GM19452 (cell line): ENCODE results near the gene MOB3A.

ENCODE experiments used
- ATAC-seq: cut with Tn5 transposase; IDR thresholded peaks from one replicate; pipeline ENCODE4 v1.9.1; 2021; ENCODE audit not compliant: unreplicated experiment

Gene MOB3A

DNA sequence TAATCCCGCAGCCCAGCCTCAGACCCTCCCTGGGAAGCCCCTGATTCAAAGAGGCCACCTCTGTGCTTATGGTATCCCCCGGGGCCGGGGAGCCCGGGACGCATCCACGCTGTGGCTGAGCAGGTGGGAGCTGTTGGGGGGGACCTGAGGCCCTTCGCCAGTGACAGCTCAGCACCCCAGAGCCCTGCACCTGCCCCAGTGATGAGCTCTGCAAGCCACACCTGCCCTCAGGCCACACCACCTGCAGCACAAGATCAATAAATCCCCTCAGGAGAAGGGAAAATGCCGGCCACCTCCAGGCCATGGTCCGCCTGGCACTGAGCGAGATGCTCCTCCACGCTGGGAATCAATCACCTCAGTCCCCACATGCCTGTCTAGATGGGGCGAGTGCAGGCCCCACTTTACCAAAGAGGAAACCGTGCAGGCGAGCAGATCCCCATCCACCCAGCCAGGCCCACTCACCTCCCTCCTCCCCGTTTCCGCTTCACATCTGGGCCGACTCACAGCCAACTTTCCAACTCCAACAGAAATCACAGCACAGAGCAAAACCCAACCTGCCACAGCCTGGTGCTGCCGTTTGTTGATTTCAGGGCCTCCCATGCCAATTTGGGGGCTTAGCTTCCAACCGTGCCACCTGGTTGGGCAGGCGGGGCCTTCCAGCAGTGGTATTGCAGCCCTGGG lies 12.8 kb downstream of the MOB3A start:
- no peak for ATAC-seq

DNA sequence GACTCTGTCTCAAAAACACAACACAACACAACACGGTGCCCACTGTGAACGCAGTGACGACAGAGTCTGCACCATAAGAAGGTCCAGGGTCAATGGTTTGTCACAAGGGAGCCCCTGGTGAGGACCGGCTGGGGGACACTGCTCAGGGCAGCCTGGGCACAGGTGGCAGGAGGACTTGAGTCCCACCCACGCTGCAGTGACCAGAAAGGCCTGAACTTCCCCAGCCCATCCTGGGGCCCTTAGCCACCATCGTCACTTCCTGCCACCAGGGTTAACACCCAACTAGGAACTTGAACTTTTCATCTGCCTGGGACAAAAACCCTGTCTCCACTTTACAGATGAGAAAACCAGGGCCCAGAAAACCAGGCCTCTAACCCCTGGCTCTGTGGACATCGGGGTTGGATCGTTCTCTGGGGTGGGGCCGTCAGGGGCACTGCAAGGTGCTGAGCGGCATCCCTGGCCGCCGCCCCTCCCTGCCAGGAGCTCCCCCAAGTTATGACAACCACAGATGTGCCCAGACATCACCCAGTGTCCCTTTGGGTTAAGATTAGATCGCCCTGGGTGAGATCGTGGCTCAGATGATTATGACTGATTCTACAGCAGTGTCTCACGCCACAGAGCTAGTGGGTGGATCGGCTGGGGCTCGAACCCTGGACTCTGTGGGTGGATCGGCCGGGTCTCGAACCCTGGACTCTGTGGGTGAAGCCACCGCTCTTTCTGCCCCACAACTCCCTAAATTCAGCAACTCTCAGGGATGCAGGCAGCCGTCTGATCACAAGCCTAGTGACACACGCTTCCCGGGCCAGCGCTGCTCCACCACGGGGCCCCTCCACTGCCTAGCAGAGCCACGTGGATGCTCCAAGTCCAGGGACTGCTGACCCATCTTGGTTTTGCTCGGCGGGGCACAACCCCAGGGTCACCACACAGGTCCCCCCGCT lies 14.0 kb downstream of the MOB3A start:
- ATAC-seq = no peak

DNA sequence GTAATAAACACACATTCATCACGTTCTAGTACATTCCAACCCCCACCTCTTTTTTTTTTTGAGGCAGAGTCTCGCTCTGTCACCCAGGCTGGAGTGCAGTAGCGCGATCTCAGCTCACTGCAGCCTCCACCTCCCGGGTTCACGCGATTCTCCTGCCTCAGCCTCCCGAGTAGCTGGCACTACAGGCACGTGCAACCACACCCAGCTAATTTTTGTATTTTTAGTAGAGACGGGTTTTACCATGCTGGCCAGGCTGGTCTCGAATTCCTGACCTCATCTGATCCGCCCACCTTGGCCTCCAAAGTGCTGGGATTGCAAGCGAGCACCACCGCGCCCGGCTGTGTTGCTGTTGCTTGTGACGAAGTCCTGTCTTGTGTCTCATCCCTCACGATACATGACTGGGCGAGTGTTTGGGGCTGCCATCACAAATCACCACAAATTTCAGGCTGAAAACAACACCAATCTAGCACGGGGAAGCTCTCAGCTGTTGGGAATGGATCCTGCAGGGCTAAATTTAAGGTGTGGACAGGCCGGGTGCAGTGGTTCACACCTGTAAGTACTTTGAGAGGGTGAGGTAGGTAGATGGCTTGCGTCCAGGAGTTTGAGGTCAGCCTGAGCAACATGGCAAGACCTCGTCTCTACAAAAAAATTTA lies 15.7 kb downstream of the MOB3A start:
- ATAC-seq = no peak

- no peak for ATAC-seq
Observed at GRCh38 chr19:2079865-2080301, 16.2 kb downstream of the MOB3A start.

- no peak for ATAC-seq
Observed at GRCh38 chr19:2079076-2079864, 16.9 kb downstream of the MOB3A start.

- no peak for ATAC-seq
Observed at GRCh38 chr19:2077833-2078619, 18.1 kb downstream of the MOB3A start.

DNA sequence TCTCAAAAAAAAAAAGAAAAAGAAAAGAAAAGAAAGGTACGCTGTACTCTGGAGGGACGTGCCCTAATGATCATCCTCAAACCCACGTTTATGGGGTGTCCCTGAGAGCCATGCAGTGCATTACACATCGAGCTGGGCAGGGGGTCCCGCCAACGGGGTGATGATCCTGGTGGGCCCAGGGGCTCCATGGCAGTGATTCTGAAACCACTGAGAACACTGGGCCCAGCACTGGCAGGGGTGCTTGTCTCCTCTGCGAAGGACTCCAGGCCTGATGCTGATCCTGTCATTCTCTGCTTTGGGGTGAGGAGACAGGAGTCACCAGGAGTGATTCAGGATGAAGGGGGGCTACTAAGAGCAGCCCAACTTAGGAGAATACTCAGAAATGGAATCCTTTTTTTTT lies 18.7 kb downstream of the MOB3A start:
- ATAC-seq = no peak

- ATAC-seq = no peak
Observed at GRCh38 chr19:2076526-2076944, 19.6 kb downstream of the MOB3A start.

DNA sequence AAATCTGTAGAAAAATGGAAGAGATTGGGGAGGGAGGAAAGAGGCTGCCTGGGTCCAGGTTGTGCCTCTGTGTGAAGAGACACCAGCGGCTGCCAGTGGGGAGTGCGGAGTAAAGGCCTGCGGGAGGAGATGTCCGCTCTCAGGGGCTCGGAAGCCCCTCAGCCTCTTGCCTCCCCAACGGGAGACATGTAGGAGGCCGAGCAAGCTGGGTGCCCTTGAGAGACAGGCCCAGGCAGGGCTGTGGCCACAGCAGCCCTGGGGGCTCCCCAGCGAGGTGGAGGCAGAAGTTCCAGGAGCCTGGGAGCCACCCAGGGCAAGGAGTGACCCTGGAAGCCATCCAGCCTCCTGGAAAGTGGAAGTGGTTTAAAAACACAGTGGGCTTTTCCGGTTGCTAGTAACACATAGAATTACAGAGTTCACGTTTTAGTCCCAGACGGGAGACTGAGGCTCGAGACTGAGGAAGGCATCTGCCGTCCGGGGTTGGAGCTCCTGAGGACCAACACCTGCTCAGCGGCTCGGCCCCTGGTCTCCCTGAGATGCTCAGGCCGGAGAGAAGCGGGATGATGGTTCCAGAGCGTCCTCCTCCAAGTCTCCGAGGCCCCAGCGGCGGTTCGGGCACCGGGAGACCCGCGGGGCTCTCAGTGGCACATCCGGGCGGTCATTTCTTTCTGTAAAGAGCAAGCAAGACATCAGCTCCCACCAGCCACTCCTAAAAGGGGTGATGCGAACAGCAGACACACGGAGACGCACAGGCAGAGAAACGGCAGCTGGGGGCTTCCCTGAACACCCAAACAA lies 23.2 kb downstream of the MOB3A start:
- ATAC-seq = no peak

GRCh38 chr19:2070986-2071673 lies 25.0 kb downstream of the MOB3A start:
- no peak for ATAC-seq

- ATAC-seq = no peak
Observed at GRCh38 chr19:2070436-2070827, 25.7 kb downstream of the MOB3A start.

- ATAC-seq = no peak
Observed at GRCh38 chr19:2064788-2065524, 31.2 kb downstream of the MOB3A start.

DNA sequence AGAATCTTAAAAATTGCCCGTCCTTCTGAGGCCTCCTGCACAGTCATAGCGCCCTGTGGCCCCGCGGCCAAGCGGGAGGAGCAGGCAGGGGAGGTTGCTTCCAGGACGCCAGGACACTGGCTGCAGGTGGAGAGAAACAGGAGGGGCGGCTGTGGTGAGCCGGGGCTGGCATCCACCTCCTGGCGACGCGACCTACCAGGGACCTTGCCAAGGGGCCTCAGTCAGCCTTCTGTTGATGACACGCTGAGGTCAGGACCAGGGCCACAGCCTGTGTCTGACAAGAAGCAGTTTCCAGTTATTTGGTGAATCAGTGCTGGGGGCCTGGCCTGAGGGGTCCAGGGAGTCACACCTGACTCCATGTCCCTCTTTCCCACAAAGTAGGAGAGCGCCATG lies 31.7 kb downstream of the MOB3A start:
- no peak for ATAC-seq

- ATAC-seq = no peak
Observed at GRCh38 chr19:2063824-2064223, 32.3 kb downstream of the MOB3A start.

- ATAC-seq = no peak
Observed at GRCh38 chr19:2062770-2063169, 33.4 kb downstream of the MOB3A start.

DNA sequence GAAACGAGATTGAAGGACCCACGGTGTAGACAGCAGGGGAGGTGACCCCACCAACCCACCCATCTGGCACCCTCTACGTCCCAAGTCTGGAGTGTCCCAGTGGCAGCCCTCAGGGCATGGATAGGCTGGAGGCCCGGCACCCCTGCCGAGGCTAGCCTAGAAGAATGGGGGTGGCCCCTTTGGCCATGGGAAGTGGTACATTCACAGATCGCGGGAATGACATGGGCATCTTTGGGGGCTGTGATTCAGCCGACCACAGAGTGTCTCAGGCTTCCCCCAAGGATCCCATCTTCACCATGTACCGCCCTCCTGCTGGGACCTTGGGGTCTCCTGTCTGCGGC lies 33.8 kb downstream of the MOB3A start:
- no peak for ATAC-seq

DNA sequence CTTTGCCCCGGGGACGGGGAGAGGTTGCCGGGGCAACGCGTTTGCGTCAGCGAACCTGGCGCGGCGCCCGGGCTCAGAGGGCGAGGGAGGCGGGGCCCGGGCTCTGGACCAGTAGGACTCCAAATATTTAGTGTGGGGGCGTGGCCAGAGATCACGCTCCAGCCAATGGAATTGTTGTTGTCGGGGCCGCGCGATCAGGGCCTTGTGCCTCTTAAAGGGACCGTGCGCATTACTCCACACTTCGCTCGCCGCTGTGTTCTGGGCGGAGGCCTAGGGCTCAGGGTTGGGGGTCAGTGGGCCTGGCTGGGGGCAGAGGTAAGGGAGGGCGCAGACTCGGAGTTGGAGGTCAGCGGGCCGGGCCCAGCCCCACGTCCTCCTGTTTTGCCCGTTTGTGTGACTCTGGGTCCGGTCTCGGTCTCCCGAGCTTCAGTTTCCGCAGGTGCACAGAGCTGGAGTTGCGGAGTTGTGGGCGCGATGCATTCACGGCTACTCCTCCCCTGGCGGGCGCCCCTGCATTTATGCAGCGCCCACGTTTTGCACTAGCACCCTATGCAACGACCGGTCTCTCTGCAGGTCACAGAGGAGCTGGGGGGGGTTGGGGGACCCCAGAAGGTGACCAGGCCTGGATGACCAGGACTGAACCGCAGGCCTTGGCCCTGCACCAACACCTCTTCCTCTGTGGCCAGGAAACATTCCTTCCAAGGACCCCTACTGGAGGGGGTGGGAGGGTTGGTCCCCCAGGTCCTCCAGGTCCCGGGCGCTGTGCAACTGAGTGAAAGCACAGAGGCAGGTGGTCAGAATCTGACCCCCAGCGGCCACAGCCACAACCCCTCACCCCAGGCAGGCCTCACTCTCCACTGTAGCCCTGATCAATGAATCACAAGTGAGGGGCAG lies 34.4 kb downstream of the MOB3A start:
- ATAC-seq = peak; percentile 65
